PC-3 (cell line): ENCODE results near the gene POLDIP2. TPM values are rescaled to one million over a fixed set of nuclear protein-coding genes. Genes with fewer than 3 reads are reported as not detected.

Experiments used
- ATAC-seq: fragments of 200-7000 bp; cut with Tn5 transposase; 2 replicates; pipeline ENCODE4 v1.9.1; 2020; ENCODE audit warnings: mild to moderate bottlenecking, moderate library complexity
- BruUV-seq: library from RNA; stranded (reverse); fragments of 400-500 nt; replicated peaks from 2 replicates; lab custom pipeline; 2021; lab: Mats Ljungman, UMichigan
- CTCF ChIA-PET: fragments of 300-600 bp; sonication (Branson Sonifier 250); formaldehyde crosslinking; loops from one replicate; lab custom pipeline; 2022; ENCODE audit warnings: antibody characterized with exemption; lab: Charles Lee
- POLR2A ChIA-PET: fragments of 300-600 bp; sonication (Branson Sonifier 250); formaldehyde crosslinking; loops from one replicate; lab custom pipeline; 2022; ENCODE audit warnings: antibody characterized with exemption; ENCODE audit not compliant: unreplicated experiment; lab: Charles Lee
- DNase-seq: peaks from one replicate; pipeline ENCODE4 v3.0.0-alpha.2; 2015
- H2AFZ ChIP-seq: fragments of 300-600 bp; sonication (generic); 2 replicates; pipeline ENCODE4 v1.6.0; 2016; ENCODE audit warnings: antibody characterized with exemption, low read length
- H3F3A ChIP-seq: fragments of 300-600 bp; sonication (generic); one replicate; pipeline ENCODE4 v1.6.0; 2017; ENCODE audit warnings: antibody characterized with exemption, low read length, control low read depth, mild to moderate bottlenecking; ENCODE audit not compliant: unreplicated experiment
- H3K27ac ChIP-seq: fragments of 300-600 bp; sonication (generic); 2 replicates; pipeline ENCODE4 v1.5.1; 2016; ENCODE audit warnings: mild to moderate bottlenecking, low read length
- H3K27me3 ChIP-seq: fragments of 300-600 bp; sonication (generic); 2 replicates; pipeline ENCODE4 v1.6.1; 2016; ENCODE audit warnings: low read length, mixed read lengths
- H3K36me3 ChIP-seq: fragments of 300-600 bp; sonication (generic); 2 replicates; pipeline ENCODE4 v1.6.1; 2016; ENCODE audit warnings: low read depth, mixed run types, low read length, mixed read lengths
- H3K4me1 ChIP-seq: fragments of 300-600 bp; sonication (generic); 2 replicates; pipeline ENCODE4 v1.5.1; 2016; ENCODE audit warnings: low read length; ENCODE audit not compliant: insufficient read depth
- H3K4me2 ChIP-seq: fragments of 300-600 bp; sonication (generic); 2 replicates; pipeline ENCODE4 v1.6.0; 2016; ENCODE audit warnings: low read length
- H3K4me3 ChIP-seq: fragments of 300-600 bp; sonication (generic); 2 replicates; pipeline ENCODE4 v1.5.1; 2016; ENCODE audit warnings: mild to moderate bottlenecking, low read length, mixed read lengths
- H3K79me2 ChIP-seq: fragments of 300-600 bp; sonication (generic); 2 replicates; pipeline ENCODE4 v1.6.1; 2017; ENCODE audit warnings: low read length, mixed read lengths
- H3K9ac ChIP-seq: fragments of 300-600 bp; sonication (generic); 2 replicates; pipeline ENCODE4 v1.6.0; 2016; ENCODE audit warnings: mild to moderate bottlenecking, low read length
- H3K9me2 ChIP-seq: fragments of 300-600 bp; sonication (generic); replicated peaks from 2 replicates; pipeline ENCODE4 v1.6.1; 2016; ENCODE audit warnings: mixed run types, low read length, mixed read lengths
- H3K9me3 ChIP-seq: fragments of 300-600 bp; sonication (generic); 2 replicates; pipeline ENCODE4 v1.6.1; 2016; ENCODE audit warnings: low read length, mixed read lengths
- H4K20me1 ChIP-seq: fragments of 300-600 bp; sonication (generic); 2 replicates; pipeline ENCODE4 v1.6.1; 2016; ENCODE audit warnings: low read length, mixed read lengths
- CTCF ChIP-seq: fragments of 300-600 bp; sonication (generic); conservative IDR thresholded peaks from 2 replicates; pipeline ENCODE4 v1.5.1; 2017; ENCODE audit warnings: antibody characterized with exemption, low read depth, mild to moderate bottlenecking, low read length
- EZH2 ChIP-seq: fragments of 300-600 bp; sonication (generic); IDR thresholded peaks from one replicate; pipeline ENCODE4 v1.6.1; 2017; ENCODE audit warnings: antibody characterized with exemption, mild to moderate bottlenecking, low read length; ENCODE audit not compliant: unreplicated experiment
- EZH2phosphoT487 ChIP-seq: fragments of 300-600 bp; sonication (generic); IDR thresholded peaks from 2 replicates; pipeline ENCODE4 v1.6.1; 2018; ENCODE audit warnings: mild to moderate bottlenecking, antibody characterized with exemption, low read length, borderline replicate concordance
- intact Hi-C: fragments of 100-400 bp; cut with micrococcal nuclease; formaldehyde crosslinking; loops from 2 replicates; pipeline ENCODE4 v1.9.0; 2023
- total RNA-seq: library from RNA; depleted of rRNA; stranded (reverse); fragments of >200 nt; gene quantifications from 2 replicates; pipeline ENCODE4 v1.2.3, GENCODE V29; 2014

POLDIP2 gene
- total RNA-seq, 1 experiment from 2014 or later, result 137 TPM

- Histone ChIP-seq H3K4me3 (no peak within 1 kb of the TSS), H4K20me1 (no peaks in the 10 kb centered on the region), H3F3A (no peaks in the 10 kb centered on the region), H2AFZ (no peak within 1 kb of the TSS), H3K79me2 (no peaks in the 10 kb centered on the region), H3K4me2 (no peak within 1 kb of the TSS), H3K36me3 (peaks cover 11% of the 10 kb centered on the region; the same call in 1 of the 2 replicates), H3K9me2 (no peaks in the 10 kb centered on the region), H3K27me3 (no peaks in the 10 kb centered on the region), H3K4me1 (no peaks in the 10 kb centered on the region), H3K27ac (no peak within 1 kb of the TSS), H3K9ac (no peak within 1 kb of the TSS), H3K9me3 (no peaks in the 10 kb centered on the region)
- ATAC-seq (no peak), DNase-seq (no peak)
- BruUV-seq, result no TSS peak
- no peak for TF ChIP-seq EZH2
- no peak for TF ChIP-seq CTCF
- TF ChIP-seq EZH2phosphoT487, result no peak
- intact Hi-C loops, result no loop called here
- ChIA-PET POLR2A (no interaction called here), CTCF (no interaction called here)
Measured at GRCh38 chr17:28364665-28365363, 7.5 kb upstream of the POLDIP2 start, which contains the start of gene SEBOX. Gene SEBOX, minus strand, starts transcription at chr17:28365199. Its CDS starts 48 bp downstream, at chr17:28365151.

- Histone ChIP-seq H3K27ac (no peak overlapping the region), H3F3A (no peaks in the 10 kb centered on the region), H3K4me1 (no peaks in the 10 kb centered on the region), H4K20me1 (no peaks in the 10 kb centered on the region), H3K9me2 (no peaks in the 10 kb centered on the region), H3K9ac (no peak overlapping the region), H3K9me3 (no peaks in the 10 kb centered on the region), H3K36me3 (peaks cover 11% of the 10 kb centered on the region; the same call in 1 of the 2 replicates), H3K4me3 (no peak overlapping the region), H2AFZ (no peak overlapping the region), H3K4me2 (no peak overlapping the region), H3K79me2 (no peaks in the 10 kb centered on the region), H3K27me3 (no peaks in the 10 kb centered on the region)
- ChIA-PET POLR2A (no interaction called here), CTCF (no interaction called here)
- BruUV-seq, result no TSS peak
- no peak for ATAC-seq
- intact Hi-C loops, result no loop called here
- TF ChIP-seq EZH2phosphoT487 (no peak), CTCF (no peak), EZH2 (no peak)
- no peak for DNase-seq
Measured at GRCh38 chr17:28363776-28364650, 6.7 kb upstream of the POLDIP2 start.
